Sigmoid colon (tissue), 4 donors: ENCODE measurements around the gene AGTPBP1.

Experiments
- CTCF ChIP-seq, 4 experiments: fragments of 450-650 bp in 3 of 4; fragments of 200-600 bp in 1 of 4; IDR thresholded peaks; one replicate each; pipeline ENCODE4 v1.5.1; 2016 to 2019; ENCODE audit warnings: antibody characterized with exemption in 4 of 4, mild to moderate bottlenecking in 3 of 4, moderate library complexity in 2 of 4
- EP300 ChIP-seq, 4 donors: sonication (generic); formaldehyde crosslinking; IDR thresholded peaks; one replicate each; pipeline ENCODE4 v1.6.1; 2017; ENCODE audit warnings: antibody characterized with exemption in 4 of 4
- POLR2A ChIP-seq, 2 donors: fragments of 450-650 bp; IDR thresholded peaks; one replicate each; pipeline ENCODE4 v1.6.1; 2016; ENCODE audit warnings: antibody characterized with exemption in 2 of 2, mild to moderate bottlenecking in 2 of 2, moderate library complexity in 2 of 2
- POLR2AphosphoS5 ChIP-seq, 4 donors: sonication (generic); formaldehyde crosslinking; IDR thresholded peaks; one replicate each; pipeline ENCODE4 v1.6.1; 2017; ENCODE audit warnings: antibody characterized with exemption in 4 of 4

GRCh38 chr9:85541876-85542275, 199.9 kb downstream of the AGTPBP1 start:
- no peak for TF ChIP-seq CTCF (IDR thresholded peaks at IDR 0.05)
- no peak for TF ChIP-seq POLR2A (IDR thresholded peaks at IDR 0.05)
- no peak for TF ChIP-seq EP300 (IDR thresholded peaks at IDR 0.05)
- TF ChIP-seq POLR2AphosphoS5 (IDR thresholded peaks at IDR 0.05): no peak
